Measurements from ENCODE around the gene OR56B4.

Gene OR56B4

GRCh38 chr11:6152126-6152525 is 44.6 kb downstream of the OR56B4 start:
- Histone ChIP-seq H3K27ac (ENCODE audit: low read length) (no peak overlapping the region), H3K9ac (ENCODE audit: low read depth, low read length) (no peak overlapping the region), H3K4me3 (ENCODE audit: low read length) (no peak overlapping the region), H3K36me3 (ENCODE audit: insufficient read depth, low read depth, low read length) (no peaks in the 10 kb centered on the region), H3K4me1 (ENCODE audit: insufficient read depth, low read length) (no peaks in the 10 kb centered on the region), H3K9me3 (ENCODE audit: insufficient read depth, low read depth, low read length) (no peaks in the 10 kb centered on the region), H3K27me3 (ENCODE audit: insufficient read depth, low read length) (no peaks in the 10 kb centered on the region)

- Histone ChIP-seq H3K27me3 (ENCODE audit: insufficient read depth, low read length) (no peaks in the 10 kb centered on the region), H3K9me3 (ENCODE audit: insufficient read depth, low read depth, low read length) (no peaks in the 10 kb centered on the region), H3K36me3 (ENCODE audit: insufficient read depth, low read depth, low read length) (no peaks in the 10 kb centered on the region), H3K4me3 (ENCODE audit: low read length) (no peak overlapping the region), H3K27ac (ENCODE audit: low read length) (no peak overlapping the region), H3K4me1 (ENCODE audit: insufficient read depth, low read length) (no peaks in the 10 kb centered on the region), H3K9ac (ENCODE audit: low read depth, low read length) (no peak overlapping the region)
Measured at GRCh38 chr11:6156628-6157359, 49.3 kb downstream of the OR56B4 start.
